ENCODE measurements around the gene PDHX. TPM values are rescaled to one million over a fixed set of nuclear protein-coding genes. Genes with fewer than 3 reads are reported as not detected.

Gene PDHX
- total RNA-seq, 6 experiments from 2014 or later = 21.3 to 31.3 (median 28.8) TPM

GRCh38 chr11:34877375-34877975 lies 38.9 kb upstream of the PDHX start:
- TF ChIP-seq POLR2A (IDR thresholded peaks at IDR 0.05) (no peak), CTCF (IDR thresholded peaks at IDR 0.05) (no peak)
- 78% methylated on average over 3 of the region's 3 CpGs for WGBS (ENCODE audit: insufficient coverage, low coverage, low lambda C conversion rate, missing lambda C conversion rate)
- Histone ChIP-seq H3K27ac (no peak overlapping the region), H3K4me3 (no peak overlapping the region), H3K4me1 (peaks cover 0 to 7% (median 0%) of the 10 kb centered on the region in 4 donors), H3K36me3 (no peaks in the 10 kb centered on the region), H3K27me3 (no peaks in the 10 kb centered on the region), H3K9me3 (no peaks in the 10 kb centered on the region)
- intact Hi-C loops (cut with DNase I) = no loop called here
- DNase-seq = no peak
- no peak for ATAC-seq

- ATAC-seq (no peak), DNase-seq (no peak)
- H3K36me3 ChIP-seq = no peaks in the 10 kb centered on the region
- no peak overlapping the region for H3K27ac ChIP-seq
- H3K4me3 ChIP-seq = no peak overlapping the region
- intact Hi-C loops (cut with DNase I) = no loop called here
- no peaks in the 10 kb centered on the region for H3K9me3 ChIP-seq
- H3K27me3 ChIP-seq = no peaks in the 10 kb centered on the region
- WGBS (ENCODE audit: insufficient coverage, low coverage, low lambda C conversion rate, missing lambda C conversion rate) = 82% methylated on average over 3 of the region's 3 CpGs
- H3K4me1 ChIP-seq = no peaks in the 10 kb centered on the region
- TF ChIP-seq POLR2A (IDR thresholded peaks at IDR 0.05) (no peak), CTCF (IDR thresholded peaks at IDR 0.05) (no peak)
Observed at GRCh38 chr11:34881900-34882299, 34.5 kb upstream of the PDHX start.

GRCh38 chr11:34886609-34887008 lies 29.8 kb upstream of the PDHX start:
- Histone ChIP-seq H3K27ac (no peak overlapping the region), H3K27me3 (no peaks in the 10 kb centered on the region), H3K4me1 (peaks cover 0 to 7% (median 3%) of the 10 kb centered on the region in 4 donors), H3K4me3 (no peak overlapping the region), H3K36me3 (no peaks in the 10 kb centered on the region), H3K9me3 (no peaks in the 10 kb centered on the region)
- ATAC-seq = no peak
- no peak for DNase-seq
- intact Hi-C loops (cut with DNase I) = no loop called here
- TF ChIP-seq CTCF (IDR thresholded peaks at IDR 0.05) (no peak), POLR2A (IDR thresholded peaks at IDR 0.05) (no peak)
- 92% methylated on average over 2 of the region's 2 CpGs for WGBS (ENCODE audit: insufficient coverage, low coverage, low lambda C conversion rate, missing lambda C conversion rate)

GRCh38 chr11:34887260-34887659 lies 29.2 kb upstream of the PDHX start:
- no peak for ATAC-seq
- peaks cover 0 to 7% (median 3%) of the 10 kb centered on the region in 4 donors for H3K4me1 ChIP-seq
- 50% methylated on average over 1 of the region's 1 CpG for WGBS (ENCODE audit: insufficient coverage, low coverage, low lambda C conversion rate, missing lambda C conversion rate)

More at GRCh38 chr11:34887260-34887659, 29.2 kb upstream of the PDHX start:
- no peak overlapping the region for H3K4me3 ChIP-seq
- H3K27me3 ChIP-seq = no peaks in the 10 kb centered on the region
- H3K9me3 ChIP-seq = no peaks in the 10 kb centered on the region
- intact Hi-C loops (cut with DNase I) = no loop called here
- no peak for DNase-seq
- TF ChIP-seq POLR2A (IDR thresholded peaks at IDR 0.05) (no peak), CTCF (IDR thresholded peaks at IDR 0.05) (no peak)
- no peaks in the 10 kb centered on the region for H3K36me3 ChIP-seq
- H3K27ac ChIP-seq = no peak overlapping the region

All from right lobe of liver (tissue), 6 donors.